T47D (cell line): ENCODE results near the gene CAMK1D.
A peak's percentile ranks its signal among the peaks of the same experiment; 100 is the strongest.

Source experiments
- DNase-seq, 2 experiments: peaks; one replicate each; pipeline versions ENCODE4 v3.0.0 to v3.0.0-alpha.2; 2011 to 2012; ENCODE audit warnings: low read depth in 1 of 2, low spot score in 1 of 2
- JUND ChIP-seq: IDR thresholded peaks from 2 replicates; pipeline ENCODE4 v1.6.1; 2012; ENCODE audit warnings: low read depth
- in situ Hi-C: cut with HindIII; loops from 2 replicates; pipeline ENCODE4 v1.10.0; 2016; ENCODE audit warnings: low sequenced_read_pairs, low pct_unique_long_range_greater_than_20kb

CAMK1D gene

DNA sequence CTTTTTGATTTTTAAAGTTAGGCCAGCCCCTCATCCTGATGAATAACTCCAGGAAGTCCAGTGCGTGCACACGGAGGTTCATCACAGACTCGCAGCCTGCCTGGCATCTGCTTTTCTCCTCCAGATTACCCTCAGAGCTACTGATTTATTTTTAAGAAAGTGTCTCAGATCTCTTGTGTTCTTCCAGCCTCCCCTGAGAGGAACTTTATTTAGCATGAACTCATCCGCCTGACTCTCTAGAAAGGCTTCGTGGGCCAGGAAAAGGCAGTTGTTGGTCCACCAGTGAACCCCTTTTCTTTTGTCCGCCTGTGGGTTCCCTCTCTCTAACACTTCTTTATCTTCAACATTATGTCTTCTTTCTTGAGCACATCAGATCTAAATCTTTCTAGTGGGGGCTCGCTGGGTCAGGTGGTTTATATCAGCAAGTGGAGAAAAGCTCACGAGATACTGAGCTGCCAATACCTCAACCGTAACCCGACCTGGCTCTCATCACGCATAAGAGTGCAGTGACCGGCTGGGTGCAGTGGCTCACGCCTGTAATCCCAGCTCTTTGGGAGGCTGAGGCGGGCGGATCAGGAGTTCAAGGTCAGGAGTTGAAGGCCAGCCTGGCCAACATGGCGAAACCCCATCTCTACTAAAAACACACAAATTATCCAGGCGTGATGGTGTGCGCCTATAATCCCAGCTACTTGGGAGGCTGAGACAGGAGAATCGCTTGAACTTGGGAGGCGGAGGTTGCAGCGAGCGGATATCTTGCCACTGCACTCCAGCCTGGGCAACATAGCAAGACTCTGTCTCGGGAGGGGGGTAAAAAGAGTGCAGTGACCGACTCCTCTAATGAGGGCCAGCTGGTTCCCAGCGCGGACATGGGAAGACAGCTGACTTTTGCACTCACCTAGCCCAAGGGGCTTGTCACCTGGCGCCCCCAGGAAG, 489.9 kb downstream of the CAMK1D start:
- in situ Hi-C loops, result no loop called here
- no peak for DNase-seq
- TF ChIP-seq JUND, result no peak

GRCh38 chr10:12839941-12840611, 490.7 kb downstream of the CAMK1D start:
- in situ Hi-C loops, result no loop called here
- TF ChIP-seq JUND, result no peak
- DNase-seq, result no peak

GRCh38 chr10:12841426-12841825, 492.1 kb downstream of the CAMK1D start:
- in situ Hi-C loops, result no loop called here
- no peak for TF ChIP-seq JUND
- no peak for DNase-seq

GRCh38 chr10:12841826-12842225, 492.5 kb downstream of the CAMK1D start:
- in situ Hi-C loops, result no loop called here
- TF ChIP-seq JUND, result no peak
- no peak for DNase-seq

- no peak for TF ChIP-seq JUND
- in situ Hi-C loops, result no loop called here
- no peak for DNase-seq
These were observed 493.0 kb downstream of the CAMK1D start for GRCh38 chr10:12842310-12842709.

GRCh38 chr10:12843296-12843945, 494.1 kb downstream of the CAMK1D start:
- no peak for TF ChIP-seq JUND
- no peak for DNase-seq
- in situ Hi-C loops, result no loop called here

GRCh38 chr10:12844811-12845483, 495.6 kb downstream of the CAMK1D start:
- TF ChIP-seq JUND, result no peak
- peak; percentile 25 for DNase-seq
- in situ Hi-C loops, result no loop called here

DNA sequence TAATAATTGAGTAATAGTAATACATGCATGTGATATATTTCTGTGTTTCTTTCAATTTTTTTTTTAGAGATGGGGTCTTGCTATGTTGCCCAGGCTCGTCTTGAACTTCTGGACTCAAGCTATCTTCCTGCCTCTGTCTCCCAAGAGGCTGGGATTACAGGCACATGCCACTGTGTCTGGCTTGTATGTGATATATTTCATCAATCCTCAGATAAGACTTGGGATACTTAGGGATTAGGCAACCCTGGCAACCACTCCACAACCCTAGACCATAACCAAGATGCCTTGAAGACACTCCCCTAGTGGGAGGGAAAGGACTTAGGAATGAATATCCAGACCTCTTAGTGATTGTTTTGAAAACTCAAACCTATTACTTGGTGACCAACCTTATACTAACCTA, 497.4 kb downstream of the CAMK1D start:
- no peak for DNase-seq
- in situ Hi-C loops, result no loop called here
- no peak for TF ChIP-seq JUND

DNA sequence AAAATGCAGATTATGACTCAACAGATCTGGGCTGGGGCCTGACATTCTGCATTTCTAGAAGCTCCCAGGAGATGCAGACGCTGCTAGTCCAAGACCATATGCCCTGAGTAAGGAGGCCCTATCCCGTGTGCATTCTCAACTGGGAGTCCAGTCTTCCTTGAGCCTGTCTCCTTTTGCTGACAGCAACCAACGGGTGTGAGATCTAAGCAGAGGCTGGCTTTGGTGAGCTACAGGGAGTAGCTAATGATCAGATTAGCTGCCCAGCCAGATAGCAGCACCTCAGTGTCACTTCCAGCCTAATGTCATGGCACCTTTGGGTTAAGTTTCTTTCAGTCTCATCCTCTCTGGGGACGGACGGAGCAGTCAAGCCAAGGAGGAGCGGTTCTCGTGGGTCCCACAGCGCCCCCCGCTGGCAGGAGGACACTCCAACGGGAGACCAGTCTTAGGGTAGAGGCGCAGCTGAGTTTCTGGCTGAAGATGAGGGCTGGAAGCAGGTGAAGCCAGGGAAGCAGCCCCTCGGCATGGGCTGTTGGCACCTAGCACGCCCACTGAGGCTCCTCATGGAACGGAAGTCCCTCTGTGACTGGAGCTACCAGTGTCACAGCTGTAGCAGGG, 498.1 kb downstream of the CAMK1D start:
- peak in 1 of 2 experiments; percentile 49 for DNase-seq
- no peak for TF ChIP-seq JUND
- in situ Hi-C loops, result no loop called here

GRCh38 chr10:12848439-12849173, 499.3 kb downstream of the CAMK1D start:
- TF ChIP-seq JUND, result no peak
- DNase-seq, result no peak
- in situ Hi-C loops, result no loop called here
